Trophoblast cell (in vitro differentiated cells and primary cell): ENCODE results near the gene CDC14C.
"Not testable (repeated sequence)": the region's sequence is repeated elsewhere in the genome, so short reads cannot be mapped to it uniquely, and the experiment has no call there.

Source experiments
- DNase-seq, 2 donors: peaks; one replicate each; pipeline ENCODE4 v3.0.0-alpha.2; 2016
- H2AFZ ChIP-seq: 2 replicates; pipeline ENCODE4 v1.6.1; 2013; ENCODE audit warnings: low read length, moderate library complexity, mild to moderate bottlenecking; ENCODE audit not compliant: insufficient read depth, poor library complexity
- H2AK5ac ChIP-seq: 2 replicates; pipeline ENCODE4 v1.6.1; 2013; ENCODE audit warnings: mild to moderate bottlenecking, low read length
- H2BK120ac ChIP-seq: 2 replicates; pipeline ENCODE4 v1.6.1; 2013; ENCODE audit warnings: low read length, mild to moderate bottlenecking, moderate library complexity; ENCODE audit not compliant: insufficient read depth, poor library complexity
- H2BK12ac ChIP-seq: 2 replicates; pipeline ENCODE4 v1.6.1; 2013; ENCODE audit warnings: mild to moderate bottlenecking, low read length, moderate library complexity
- H2BK5ac ChIP-seq: 2 replicates; pipeline ENCODE4 v1.6.1; 2013; ENCODE audit warnings: low read length, low read depth, moderate library complexity, mild to moderate bottlenecking; ENCODE audit not compliant: poor library complexity
- H3K14ac ChIP-seq: 2 replicates; pipeline ENCODE4 v1.6.1; 2013; ENCODE audit warnings: mild to moderate bottlenecking, low read length
- H3K18ac ChIP-seq: 2 replicates; pipeline ENCODE4 v1.6.1; 2013; ENCODE audit warnings: mild to moderate bottlenecking, low read length
- H3K23ac ChIP-seq: 2 replicates; pipeline ENCODE4 v1.6.1; 2013; ENCODE audit warnings: low read length
- H3K27ac ChIP-seq: 2 replicates; pipeline ENCODE4 v1.5.1; 2013; ENCODE audit warnings: low read depth, mild to moderate bottlenecking, inconsistent platforms, low read length, moderate library complexity
- H3K27me3 ChIP-seq: 2 replicates; pipeline ENCODE4 v1.6.1; 2013; ENCODE audit warnings: inconsistent platforms, mild to moderate bottlenecking, low read length, moderate library complexity; ENCODE audit not compliant: insufficient read depth
- H3K36me3 ChIP-seq, 2 experiments: 1 replicate in 1 of 2; 2 replicates in 1 of 2; pipeline ENCODE4 v1.6.1; 2013; ENCODE audit warnings: low read length in 2 of 2, mild to moderate bottlenecking in 2 of 2, moderate library complexity in 1 of 2; ENCODE audit not compliant: insufficient read depth in 2 of 2, control insufficient read depth in 1 of 2
- H3K4ac ChIP-seq: 2 replicates; pipeline ENCODE4 v1.6.1; 2013; ENCODE audit warnings: low read depth, mild to moderate bottlenecking, low read length, moderate library complexity
- H3K4me1 ChIP-seq, 2 experiments: 1 replicate in 1 of 2; 2 replicates in 1 of 2; pipeline ENCODE4 v1.6.1; 2013; ENCODE audit warnings: low read length in 2 of 2, mild to moderate bottlenecking in 2 of 2, moderate library complexity in 1 of 2; ENCODE audit not compliant: insufficient read depth in 2 of 2, control insufficient read depth in 1 of 2
- H3K4me2 ChIP-seq: 2 replicates; pipeline ENCODE4 v1.6.1; 2013; ENCODE audit warnings: inconsistent platforms, mild to moderate bottlenecking, low read length, moderate library complexity
- H3K4me3 ChIP-seq: 2 replicates; pipeline ENCODE4 v1.5.1; 2013; ENCODE audit warnings: mild to moderate bottlenecking, low read depth, low read length, inconsistent platforms
- H3K79me1 ChIP-seq: one replicate; pipeline ENCODE4 v1.6.1; 2013; ENCODE audit warnings: low read length
- H3K79me2 ChIP-seq: 2 replicates; pipeline ENCODE4 v1.6.1; 2013; ENCODE audit warnings: low read length, mild to moderate bottlenecking; ENCODE audit not compliant: control insufficient read depth, insufficient read depth, poor library complexity
- H3K9ac ChIP-seq: 2 replicates; pipeline ENCODE4 v1.6.1; 2013; ENCODE audit warnings: mild to moderate bottlenecking, low read length
- H3K9me3 ChIP-seq: 2 replicates; pipeline ENCODE4 v1.6.1; 2013; ENCODE audit warnings: low read depth, mild to moderate bottlenecking, control low read depth, inconsistent platforms, low read length; ENCODE audit not compliant: insufficient read depth
- H4K12ac ChIP-seq: 2 replicates; pipeline ENCODE4 v1.6.1; 2013; ENCODE audit warnings: low read depth, mild to moderate bottlenecking, low read length, moderate library complexity
- H4K8ac ChIP-seq: 2 replicates; pipeline ENCODE4 v1.6.1; 2013; ENCODE audit warnings: low read depth, mild to moderate bottlenecking, low read length, moderate library complexity
- H4K91ac ChIP-seq: one replicate; pipeline ENCODE4 v1.6.1; 2013; ENCODE audit warnings: low read depth, mild to moderate bottlenecking, low read length, moderate library complexity
- WGBS: extraction: QIAGEN DNeasy Blood & Tissue Kit; methylation state at CpG from one replicate; pipeline ENCODE4 v1.1.7; 2013; ENCODE audit warnings: missing lambda C conversion rate; ENCODE audit not compliant: insufficient read length, insufficient coverage; ENCODE audit errors: extremely low coverage; 5-methylcytosine and 5-hydroxymethylcytosine counted together

The CDC14C gene

GRCh38 chr7:48904975-48905374, 19.4 kb upstream of the CDC14C start:
- no peak overlapping the region for H2AK5ac ChIP-seq
- no peak overlapping the region for H2AFZ ChIP-seq
- H3K4me3 ChIP-seq: no peak overlapping the region
- no peak overlapping the region for H4K91ac ChIP-seq
- no peak overlapping the region for H4K12ac ChIP-seq
- no peak overlapping the region for H3K4me2 ChIP-seq
- no peak overlapping the region for H2BK12ac ChIP-seq
- no CpG with 5 or more reads among the region's 1 CpG for WGBS
- H3K4ac ChIP-seq: no peak overlapping the region
- no peak overlapping the region for H3K27ac ChIP-seq
- H3K9ac ChIP-seq: no peak overlapping the region
- H3K18ac ChIP-seq: no peak overlapping the region
- H3K79me1 ChIP-seq: no peaks in the 10 kb centered on the region
- no peak for DNase-seq
- H3K4me1 ChIP-seq: no peaks in the 10 kb centered on the region
- H3K9me3 ChIP-seq: no peaks in the 10 kb centered on the region
- no peaks in the 10 kb centered on the region for H3K27me3 ChIP-seq
- H3K14ac ChIP-seq: no peak overlapping the region
- H3K23ac ChIP-seq: no peak overlapping the region
- no peak overlapping the region for H4K8ac ChIP-seq
- H3K36me3 ChIP-seq: no peaks in the 10 kb centered on the region
- H3K79me2 ChIP-seq: no peaks in the 10 kb centered on the region
- no peak overlapping the region for H2BK5ac ChIP-seq
- H2BK120ac ChIP-seq: no peak overlapping the region

DNA sequence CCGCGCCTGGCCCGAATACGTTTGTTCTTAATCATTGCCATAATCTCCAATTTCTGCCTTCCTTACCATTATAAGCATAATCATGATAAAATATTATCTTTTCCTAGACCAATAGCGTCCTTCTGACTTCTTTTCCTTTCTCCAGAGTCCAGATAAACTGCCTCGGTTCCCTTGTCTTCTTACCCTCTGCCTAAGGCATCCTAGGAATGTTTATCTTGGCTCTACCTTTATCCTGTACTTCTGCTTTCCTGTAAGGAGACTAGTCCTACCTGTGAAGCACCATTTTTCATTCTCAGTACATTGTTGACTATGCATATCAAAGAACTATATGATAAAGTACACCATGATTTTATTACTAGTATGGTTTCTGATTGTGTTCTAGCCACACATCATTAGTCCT, 18.7 kb upstream of the CDC14C start:
- H4K91ac ChIP-seq, H3K79me2 ChIP-seq, H2BK12ac ChIP-seq, H3K4me3 ChIP-seq, H4K8ac ChIP-seq, H3K4ac ChIP-seq, H3K9me3 ChIP-seq, H3K4me1 ChIP-seq, H3K27ac ChIP-seq, H2AK5ac ChIP-seq, H3K27me3 ChIP-seq, H2BK5ac ChIP-seq, H3K9ac ChIP-seq, H3K23ac ChIP-seq, H3K4me2 ChIP-seq, H3K14ac ChIP-seq, H2AFZ ChIP-seq, H2BK120ac ChIP-seq, H4K12ac ChIP-seq, H3K36me3 ChIP-seq, DNase-seq, H3K18ac ChIP-seq, H3K79me1 ChIP-seq: not testable (repeated sequence)
- no CpG with 5 or more reads among the region's 6 CpGs for WGBS

GRCh38 chr7:48909887-48910286, 14.5 kb upstream of the CDC14C start:
- H4K8ac ChIP-seq, H2AK5ac ChIP-seq, H3K14ac ChIP-seq, H3K9ac ChIP-seq, H3K4me3 ChIP-seq, H3K36me3 ChIP-seq, H2AFZ ChIP-seq, H2BK120ac ChIP-seq, H3K27me3 ChIP-seq, H3K23ac ChIP-seq, H3K4ac ChIP-seq, H3K4me2 ChIP-seq, H3K9me3 ChIP-seq, H2BK12ac ChIP-seq, DNase-seq, H4K91ac ChIP-seq, H3K27ac ChIP-seq, H3K79me1 ChIP-seq, H3K18ac ChIP-seq, H4K12ac ChIP-seq, H3K79me2 ChIP-seq, H3K4me1 ChIP-seq, H2BK5ac ChIP-seq: not testable (repeated sequence)
- WGBS: no CpG with 5 or more reads among the region's 5 CpGs

DNA sequence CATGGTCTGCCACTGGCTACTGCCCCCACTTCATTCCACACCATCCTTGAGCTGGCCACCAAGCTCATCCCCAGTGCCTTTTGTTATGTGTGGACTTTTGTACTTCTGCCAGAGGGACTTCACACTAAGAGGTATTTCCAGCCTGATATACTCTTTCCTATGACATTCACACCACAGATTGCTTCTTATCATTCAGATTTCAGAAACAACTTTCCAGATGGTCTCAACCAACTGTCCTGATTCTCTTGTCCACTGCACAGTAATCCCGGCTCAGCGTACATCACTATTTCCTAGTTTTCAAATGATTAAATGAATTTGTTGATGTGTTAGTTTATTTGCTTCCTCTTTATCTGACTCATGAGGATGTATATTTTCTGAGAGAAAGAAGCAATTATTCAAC, 7.1 kb downstream of the CDC14C start:
- Histone ChIP-seq H3K79me2 (no peaks in the 10 kb centered on the region), H3K14ac (no peak overlapping the region), H3K18ac (no peak overlapping the region), H3K27ac (no peak overlapping the region), H3K9me3 (no peaks in the 10 kb centered on the region), H3K23ac (no peak overlapping the region), H4K91ac (no peak overlapping the region), H4K12ac (no peak overlapping the region), H3K36me3 (no peaks in the 10 kb centered on the region), H2BK12ac (no peak overlapping the region), H3K4ac (no peak overlapping the region), H3K27me3 (no peaks in the 10 kb centered on the region), H3K4me1 (no peaks in the 10 kb centered on the region), H2AFZ (no peak overlapping the region), H3K4me2 (no peak overlapping the region), H2AK5ac (no peak overlapping the region), H3K9ac (no peak overlapping the region), H2BK5ac (no peak overlapping the region), H4K8ac (no peak overlapping the region), H3K79me1 (no peaks in the 10 kb centered on the region), H3K4me3 (no peak overlapping the region), H2BK120ac (no peak overlapping the region)
- no peak for DNase-seq
- WGBS: no CpG with 5 or more reads among the region's 2 CpGs
